ENCODE measurements around the gene IL34.

The IL34 gene

DNA sequence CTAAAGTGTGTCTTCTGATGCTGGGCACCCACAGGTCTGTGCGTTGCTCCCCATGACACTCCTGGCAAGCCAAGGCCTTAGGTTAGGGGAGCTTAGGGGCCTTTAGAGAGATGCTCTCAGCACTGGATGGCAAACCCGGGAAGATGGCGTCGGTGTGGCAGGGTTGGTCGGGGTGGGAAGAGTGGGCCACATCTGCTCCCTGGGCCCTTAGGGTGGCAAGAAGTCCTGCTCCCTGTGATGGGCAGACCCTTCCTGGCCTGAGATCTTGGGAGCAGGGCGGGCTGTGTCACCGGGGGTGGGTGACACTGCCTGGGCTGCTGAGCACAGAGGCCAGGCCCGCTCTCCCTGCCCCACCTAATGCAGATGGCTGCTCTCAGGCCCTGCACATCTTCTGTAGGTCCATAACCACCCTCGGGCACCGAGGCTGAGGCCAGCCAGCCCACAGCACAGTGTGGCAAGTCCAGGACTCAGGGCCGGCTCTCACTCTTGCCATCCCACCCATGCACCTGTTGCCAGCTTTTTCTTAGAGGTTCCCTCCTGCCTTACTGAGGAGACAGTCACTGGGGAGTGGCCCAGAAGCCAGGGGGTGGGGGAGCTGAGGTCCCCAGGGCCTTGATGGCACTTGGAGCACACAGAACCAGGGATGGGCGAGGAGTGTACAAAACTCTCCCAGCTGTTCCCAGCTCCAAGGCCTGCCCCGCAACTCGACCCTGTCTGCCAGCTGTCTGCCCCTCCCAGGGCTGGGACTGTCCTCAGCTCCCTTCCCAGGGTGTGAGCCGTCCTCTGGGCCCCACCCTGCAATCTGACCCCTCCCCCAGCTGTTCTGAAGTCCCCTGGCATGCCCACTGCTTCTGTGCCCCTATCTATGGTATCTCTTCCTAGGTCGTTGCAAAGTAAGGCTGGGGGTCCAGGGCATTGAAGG lies 43.9 kb downstream of the IL34 start:
- no peak for DNase-seq

DNA sequence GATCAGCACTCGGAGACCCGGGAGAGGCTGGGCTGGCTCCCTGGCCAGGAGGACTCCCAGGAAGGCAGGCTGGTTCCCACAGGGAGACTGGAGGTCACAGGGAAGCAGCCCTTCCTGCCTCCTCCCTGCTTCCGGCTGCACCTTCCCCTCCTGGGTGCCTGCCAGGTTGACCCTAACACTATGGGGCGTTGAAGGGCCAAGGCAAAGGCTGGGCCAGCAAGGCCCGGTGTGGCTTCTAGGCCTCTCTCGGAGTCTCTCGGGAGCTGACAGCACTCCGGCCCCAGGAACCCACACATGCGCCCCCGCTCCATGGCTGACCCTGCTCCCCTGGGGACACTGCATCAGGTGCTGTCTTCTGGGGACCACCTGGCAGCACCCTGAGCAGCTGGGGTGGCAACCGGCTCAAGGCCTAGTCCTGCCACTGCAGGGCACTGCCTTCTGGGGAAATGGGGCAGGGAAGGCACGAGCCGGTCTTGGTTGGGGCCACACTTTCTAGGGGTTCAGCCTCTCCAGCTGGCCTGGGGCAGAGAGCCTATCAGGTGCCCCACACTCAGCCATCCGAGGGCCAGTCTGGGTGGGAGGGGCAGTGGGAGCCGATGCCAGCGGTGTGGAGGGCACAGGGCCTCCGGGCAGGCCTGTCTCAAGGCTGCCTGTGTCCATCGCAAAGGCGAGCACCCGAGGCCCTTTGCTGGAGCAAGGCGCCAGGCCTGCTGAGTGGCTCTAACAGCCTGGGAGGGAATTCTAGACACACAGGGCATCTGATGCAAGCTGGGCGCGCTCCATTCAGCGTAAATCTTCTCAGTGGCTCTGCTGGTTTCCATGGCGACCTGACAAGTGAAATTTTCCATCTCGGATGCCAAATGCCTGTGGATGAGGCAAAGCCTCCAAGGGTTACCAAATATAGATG lies 45.1 kb downstream of the IL34 start:
- DNase-seq = peak; percentile 87

DNA sequence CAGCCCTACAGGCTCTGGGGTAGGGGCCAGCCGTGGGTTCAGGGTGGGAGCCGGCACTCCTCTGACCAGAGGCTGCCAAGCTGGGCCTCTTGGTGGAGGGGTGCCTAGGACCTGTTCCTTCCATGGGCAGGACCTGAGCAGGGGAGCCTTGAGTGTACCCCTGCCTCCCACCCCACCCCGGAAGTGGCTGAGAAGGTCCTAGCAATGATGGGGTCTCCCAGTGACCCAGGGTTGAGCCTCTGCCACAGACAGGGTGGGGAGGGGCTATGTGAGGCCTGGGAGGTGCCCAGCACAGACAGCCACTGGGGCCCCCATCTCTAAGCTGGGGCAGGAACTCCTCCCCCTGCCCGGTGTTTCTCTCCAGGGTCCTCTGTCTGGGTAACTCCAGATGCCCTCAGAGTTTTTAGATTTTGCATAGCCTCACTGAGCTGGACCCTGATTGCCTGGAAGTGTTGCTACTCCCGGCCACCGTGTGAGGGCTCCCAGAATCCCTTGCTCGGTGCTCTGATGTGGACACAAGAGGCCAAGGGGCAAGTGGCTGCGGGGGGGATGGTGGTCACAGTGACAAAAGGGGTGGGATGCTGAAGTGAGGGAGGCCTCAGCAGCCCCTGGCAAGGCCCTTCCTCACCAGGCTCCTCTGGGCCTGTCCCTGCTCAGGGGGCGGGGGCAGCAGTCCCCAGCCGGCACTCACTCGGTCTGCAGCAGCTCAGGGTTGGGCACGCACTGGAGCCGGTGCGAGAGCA lies 45.9 kb downstream of the IL34 start:
- no peak for DNase-seq

DNA sequence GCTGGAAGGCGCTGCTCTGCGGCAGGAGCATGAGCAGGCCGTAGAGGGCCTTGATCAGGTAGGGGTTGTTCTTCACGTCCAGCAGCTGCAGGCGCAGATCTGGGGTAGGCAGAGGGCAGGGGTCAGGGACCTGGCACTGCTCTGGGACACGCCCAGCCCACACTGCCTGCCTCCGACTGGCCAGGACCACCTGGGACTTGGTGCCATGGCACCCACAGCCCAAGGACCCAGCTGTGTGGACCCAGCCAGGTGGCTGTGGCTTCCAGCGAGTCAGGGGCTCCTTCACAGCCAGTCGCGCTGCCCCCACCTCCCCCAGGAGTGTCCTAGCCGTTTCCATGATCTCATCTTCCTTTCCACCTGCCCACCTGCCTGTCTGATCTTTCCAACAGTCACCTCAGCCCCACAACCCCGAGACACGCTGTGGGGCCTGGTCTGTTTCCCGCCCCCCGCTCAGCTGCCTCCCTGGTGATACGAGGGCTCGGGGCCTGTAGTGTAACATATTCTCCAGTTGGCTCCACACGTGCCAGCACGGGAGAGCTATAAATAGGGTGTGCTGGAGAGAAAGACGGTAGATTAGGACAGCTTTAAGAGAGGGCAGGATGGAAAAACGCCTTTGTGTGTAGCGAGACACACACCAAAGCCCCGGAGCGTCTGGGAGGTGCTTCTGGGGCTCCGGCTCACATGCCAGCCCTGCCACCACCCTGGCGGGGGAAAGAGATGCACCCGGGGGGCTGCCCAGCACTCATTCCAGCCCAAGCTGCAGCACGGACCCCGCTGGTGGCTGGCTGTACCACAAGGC lies 46.7 kb downstream of the IL34 start:
- DNase-seq = no peak

DNA sequence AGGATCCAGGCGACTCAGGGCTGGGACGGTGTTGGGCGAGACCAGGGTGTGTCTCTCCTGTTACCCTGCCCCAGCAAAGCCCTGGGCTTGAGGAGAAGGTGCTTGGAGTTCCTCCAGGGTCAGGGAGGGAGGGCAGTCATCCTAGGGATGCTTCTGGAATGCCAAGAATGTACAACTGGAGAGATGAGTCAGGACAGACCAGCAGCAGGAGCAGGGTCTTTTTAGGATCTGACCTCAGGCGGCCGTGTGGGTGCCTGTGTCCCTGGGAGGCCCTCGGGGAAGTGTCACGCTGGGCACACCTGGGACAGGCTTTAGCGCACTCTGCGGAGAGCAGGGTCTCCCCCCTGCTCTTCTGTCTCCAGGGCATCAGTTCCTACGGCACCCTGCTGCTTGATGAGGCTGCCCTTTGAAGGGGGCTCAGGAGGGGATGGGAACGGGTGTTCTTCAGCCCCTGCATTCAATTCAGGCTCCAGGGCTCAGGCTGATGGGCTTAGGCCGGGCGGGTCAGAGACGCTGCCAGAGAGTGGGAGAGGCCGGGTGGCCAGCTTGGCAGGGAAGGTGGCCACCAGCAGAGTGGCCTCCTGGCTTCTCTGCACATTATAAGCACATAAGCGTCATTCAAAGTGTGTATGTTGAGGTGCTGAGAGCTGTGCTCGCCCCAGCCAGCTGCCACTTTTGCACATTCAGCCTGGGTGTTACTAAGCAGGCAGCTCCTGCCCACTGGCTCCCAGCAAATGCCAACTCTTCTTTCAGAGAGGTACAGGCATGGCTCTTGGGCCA lies 47.9 kb downstream of the IL34 start:
- peak; percentile 92 for DNase-seq

DNA sequence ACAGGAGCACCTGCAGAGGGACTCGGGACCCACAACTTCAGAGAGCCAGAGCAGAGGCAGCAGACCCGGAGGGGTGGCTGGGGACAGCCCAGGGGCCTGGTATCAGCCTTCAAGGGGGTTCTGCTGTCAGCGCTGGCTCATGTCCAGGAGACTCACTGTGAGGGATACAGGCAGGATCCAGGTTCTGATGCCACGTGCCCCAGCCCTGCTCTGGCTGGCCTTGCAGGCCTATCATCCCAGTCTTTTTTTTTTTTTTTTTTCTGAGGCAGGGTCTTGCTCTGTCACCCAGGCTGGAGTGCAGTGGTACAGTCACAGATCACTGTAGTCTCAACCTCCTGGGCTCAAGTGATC lies 48.5 kb downstream of the IL34 start:
- DNase-seq = no peak

DNA sequence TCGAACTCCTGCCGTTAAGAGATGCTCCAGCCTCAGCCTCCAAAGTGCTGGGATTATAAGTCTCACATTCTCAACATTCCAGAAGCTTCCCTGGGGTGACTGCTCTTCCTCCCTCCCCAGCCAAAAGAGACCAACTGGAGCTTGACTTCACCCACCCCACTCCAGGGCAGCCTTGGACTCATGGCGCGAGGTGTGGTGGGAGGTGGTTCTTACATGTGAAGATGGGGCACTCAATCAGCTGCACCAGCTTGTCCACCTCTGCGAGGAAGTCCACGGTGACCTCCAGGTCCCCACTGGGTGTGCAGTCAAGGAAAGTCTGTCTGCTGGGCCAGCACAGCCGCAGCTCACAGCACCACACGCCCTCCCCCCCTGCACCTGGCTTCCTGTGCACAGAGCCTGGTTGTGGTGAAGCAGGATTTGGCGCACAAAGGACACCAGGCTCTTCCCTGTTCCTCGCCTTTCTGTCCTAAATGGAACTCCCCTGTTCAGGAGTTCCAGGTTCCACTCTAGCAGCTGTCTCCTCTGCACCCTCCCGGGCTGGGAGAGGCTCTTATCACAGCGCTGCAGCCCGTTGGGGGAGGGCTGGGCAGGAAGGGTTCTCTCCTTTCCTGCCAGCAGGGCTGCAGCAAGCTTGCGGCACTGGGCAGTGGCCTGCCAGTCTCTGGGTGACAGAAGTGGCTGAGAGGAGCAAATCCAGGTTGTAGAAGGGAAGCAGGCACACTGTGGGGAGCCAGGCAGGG lies 49.1 kb downstream of the IL34 start:
- DNase-seq = peak; percentile 73

DNA sequence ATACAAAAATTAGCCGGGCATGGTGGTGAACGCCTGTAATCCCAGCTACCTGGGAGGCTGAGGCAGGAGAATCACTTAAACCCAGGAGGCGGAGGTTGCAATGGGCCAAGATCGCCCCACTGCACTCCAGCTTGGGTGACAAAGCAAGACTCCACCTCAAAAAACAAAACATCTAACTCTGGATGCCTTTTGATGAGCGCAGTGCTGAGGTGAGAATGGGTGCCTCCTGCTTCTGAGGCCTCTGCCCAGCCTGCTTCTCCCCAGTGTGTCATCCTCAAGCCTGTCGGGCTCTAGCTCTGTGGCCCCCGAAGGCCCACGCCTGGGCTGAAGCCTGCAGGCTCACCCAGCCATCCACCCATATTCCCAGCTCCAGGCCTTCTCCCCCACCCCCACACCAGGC lies 50.0 kb downstream of the IL34 start:
- no peak for DNase-seq

DNA sequence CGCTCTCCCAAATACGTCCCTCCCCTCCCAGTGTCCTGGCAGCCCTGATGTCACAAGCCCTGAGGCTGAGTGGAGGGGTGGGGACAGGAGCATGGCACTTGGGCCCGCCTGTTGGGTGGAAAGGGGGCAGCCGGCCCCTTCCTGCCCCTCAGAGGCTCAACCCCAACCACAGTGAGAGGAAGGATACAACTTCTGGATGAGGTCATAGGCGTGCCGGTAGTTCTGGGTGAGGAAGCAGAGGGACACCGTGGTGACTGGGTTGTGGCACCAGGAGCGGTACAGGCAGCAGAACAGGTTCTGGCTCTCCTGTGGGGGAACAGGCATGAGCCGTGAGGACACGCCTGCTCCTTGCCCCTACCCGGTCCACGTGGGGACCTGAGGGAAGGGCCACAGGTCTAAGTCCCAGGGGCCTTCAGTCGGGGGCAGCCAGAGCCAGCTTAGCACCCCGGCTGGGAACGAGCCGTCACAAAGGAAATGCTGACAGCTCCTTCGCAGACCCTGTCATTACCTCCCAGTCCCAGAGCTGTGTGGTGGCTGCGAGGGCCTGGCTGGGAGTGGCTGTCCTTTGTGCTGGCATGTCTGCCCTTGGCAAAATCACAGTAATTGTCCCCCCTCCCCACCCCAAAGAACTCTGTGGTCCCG lies 50.7 kb downstream of the IL34 start:
- DNase-seq = no peak

DNA sequence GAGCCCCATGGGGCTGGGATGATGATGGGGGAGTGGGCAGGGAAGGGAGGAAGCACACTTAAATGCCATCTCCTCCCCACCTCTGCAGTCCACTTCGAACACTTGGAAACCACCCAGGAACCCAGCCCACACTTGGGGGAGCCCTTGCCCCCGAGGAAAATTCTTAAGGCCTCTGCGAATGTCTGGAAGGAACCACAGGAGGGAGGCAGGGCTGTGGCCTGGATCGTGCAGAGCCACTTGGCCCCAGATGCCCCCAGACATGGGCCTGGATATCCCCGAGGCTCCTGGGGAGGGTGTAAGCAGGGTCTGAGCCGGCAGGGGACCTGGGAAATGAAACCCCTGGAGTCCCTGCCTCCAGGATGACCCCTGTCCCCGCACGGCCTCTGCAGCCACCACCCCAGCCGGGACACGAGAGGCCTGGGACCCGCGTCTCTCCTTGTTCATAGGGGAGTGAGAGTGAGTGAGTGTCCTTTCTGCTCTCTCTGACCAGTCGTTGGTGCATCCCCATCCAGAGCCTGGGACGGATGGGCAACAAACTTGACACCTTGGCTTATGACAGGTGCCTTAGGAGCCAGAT lies 51.3 kb downstream of the IL34 start:
- DNase-seq = peak; percentile 57

DNA sequence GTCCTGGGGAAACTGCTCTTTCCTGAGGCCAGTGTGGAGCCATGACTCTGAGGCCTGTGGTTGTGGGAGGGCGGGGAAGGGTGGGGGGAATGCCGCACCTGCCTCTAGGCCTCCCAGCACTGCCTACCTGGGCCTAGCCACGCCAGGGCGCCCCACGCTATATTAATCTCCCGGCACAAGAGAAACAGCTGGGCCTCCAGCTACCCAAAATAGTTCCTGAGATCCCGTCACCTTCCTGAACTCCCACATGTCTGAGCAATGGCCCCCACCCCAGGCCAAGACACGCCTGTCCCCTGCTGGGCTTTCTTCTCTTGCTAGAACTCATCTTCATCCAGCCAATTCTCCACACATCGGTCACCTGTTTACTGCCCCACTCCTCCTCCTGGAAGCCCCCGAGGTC lies 52.5 kb downstream of the IL34 start:
- DNase-seq = no peak

DNA sequence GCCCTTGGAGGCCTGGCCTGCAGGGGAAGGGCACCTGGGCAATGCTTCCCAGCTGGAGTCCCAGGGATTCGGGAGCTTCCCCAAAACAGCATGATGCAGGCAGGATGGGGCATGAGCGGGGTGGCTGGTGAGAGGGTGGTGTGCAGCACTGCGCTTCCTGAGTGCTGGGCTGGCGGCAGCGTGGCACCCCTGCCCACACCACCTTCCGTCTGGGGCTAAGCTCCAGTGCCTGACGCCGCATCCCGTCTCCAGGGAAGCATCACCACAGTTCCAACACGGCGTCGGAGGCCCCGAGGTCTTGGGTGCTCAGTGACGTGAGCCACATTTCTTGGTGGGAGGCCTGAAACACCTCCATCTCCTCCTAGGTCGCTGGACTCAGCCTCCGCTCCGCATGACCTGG lies 53.3 kb downstream of the IL34 start:
- no peak for DNase-seq

DNA sequence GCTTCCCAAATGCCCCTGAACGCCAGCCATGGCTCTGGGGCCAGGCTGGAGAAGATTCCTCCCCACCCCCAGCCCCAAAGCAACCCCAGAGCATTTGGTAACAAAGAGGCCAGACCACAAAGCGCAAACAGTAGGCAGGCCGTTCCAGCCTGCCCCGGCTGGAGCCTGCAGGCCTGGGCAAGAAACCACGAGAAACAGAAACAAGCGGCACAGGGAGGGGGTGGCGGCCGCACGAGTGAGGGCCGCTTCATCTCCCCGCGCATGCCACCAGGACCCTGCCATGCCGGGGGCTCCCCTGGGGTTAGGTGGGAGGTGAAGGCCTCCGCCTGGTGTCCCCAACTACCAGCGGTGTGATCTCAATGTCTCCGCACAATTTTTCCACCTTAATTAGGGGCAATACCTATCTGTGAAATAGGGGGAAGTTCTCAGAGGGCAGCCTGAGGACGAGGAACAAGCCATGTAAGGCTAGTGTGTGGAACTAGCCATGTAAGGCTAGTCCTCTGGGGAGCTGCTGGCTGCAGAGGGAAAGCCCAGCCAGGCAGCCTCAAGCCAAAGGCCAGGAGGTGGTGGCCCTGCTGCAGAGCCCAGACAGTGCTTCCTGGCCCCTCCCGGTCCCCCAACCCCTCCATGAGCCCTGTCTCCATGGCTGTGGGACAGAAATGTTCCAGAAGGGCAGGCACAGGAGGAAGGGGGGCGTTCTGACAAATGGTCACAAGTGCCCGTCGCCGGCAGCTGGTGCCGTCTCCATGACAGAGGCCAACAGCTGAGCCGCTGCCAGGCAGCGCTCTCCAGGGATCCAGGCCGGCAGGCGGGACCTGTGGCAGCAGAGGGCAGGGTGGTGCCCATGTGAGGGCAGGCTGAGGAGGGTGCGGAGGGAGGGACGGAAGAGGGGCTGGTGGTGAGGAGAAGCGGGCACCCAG lies 54.0 kb downstream of the IL34 start:
- DNase-seq = no peak

DNA sequence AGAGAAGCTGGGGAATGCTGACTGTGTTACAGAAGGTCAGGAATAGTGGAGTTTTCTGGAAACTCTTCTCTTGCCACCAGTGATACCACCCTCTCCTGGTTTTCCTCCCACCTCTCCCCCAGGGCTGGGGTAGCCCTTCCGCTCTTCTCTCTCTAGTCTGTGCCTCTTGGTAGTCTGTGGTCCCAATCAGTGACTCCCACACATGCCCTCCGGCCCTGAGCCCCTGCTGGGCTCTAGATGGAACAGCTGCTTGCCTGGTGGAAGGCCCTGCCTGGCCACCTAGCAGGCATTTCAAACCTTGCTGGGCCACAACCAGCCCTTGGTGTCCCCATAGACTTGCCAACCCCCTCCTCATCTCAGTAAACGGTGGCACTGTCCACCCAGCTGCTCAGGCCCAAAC lies 54.7 kb downstream of the IL34 start:
- no peak for DNase-seq

DNA sequence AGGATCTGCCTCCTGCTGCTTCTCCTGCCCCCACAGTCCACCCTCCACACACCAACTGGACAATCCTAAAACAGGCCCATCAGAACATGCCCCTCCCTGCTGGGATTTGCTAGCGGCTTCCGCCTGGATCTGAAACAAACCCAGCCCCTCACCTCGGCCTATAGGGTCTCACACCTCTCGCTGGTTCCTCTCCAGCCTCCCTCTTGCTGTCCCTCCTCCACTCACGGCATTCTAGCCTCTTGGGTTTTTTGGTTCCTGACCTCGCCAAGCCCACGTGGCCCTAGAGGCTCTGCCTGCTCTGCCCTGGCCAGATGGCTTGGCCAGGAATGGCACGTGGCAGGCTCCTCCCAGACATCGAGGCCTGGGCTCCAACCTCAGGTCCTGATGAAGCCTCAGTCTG lies 55.2 kb downstream of the IL34 start:
- DNase-seq = no peak

DNA sequence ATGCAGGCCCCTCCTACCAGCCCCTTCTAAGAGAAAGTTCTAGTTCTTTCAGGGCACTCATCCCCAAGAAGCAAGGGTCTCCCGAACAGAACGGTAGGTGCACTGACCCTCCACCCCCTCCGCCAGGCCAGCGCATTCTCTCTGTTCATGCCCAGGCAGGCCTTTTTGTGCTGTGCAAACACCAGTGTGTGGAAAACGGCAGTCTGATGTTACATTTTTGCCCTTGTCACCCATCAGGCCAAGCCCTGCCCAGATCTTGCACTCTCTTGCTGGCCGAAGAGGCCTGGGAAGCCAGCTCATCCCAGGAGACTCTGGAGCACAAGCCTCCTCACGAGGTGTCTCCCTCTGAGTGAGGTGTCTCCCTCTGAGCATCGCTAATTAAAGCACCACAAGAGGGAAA lies 55.6 kb downstream of the IL34 start:
- DNase-seq = no peak

DNA sequence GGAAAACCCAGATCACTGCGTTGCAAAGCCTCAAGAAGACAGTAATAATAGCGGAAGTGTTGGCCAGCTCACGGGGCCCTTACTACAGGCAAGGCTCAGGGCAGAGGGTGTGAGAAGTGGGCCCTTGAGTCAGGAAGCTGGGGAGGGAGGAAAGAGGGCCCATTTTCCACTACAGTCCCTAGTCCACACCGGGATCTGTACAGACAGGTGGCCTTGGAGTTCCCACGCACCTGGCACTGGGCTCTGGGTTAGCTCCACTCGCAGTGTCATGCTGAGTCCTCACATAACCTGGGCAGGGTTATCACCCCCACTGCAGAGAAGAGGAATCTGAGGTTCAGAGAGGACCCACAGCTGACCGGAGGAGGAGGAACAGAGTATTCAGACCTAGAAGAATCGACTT lies 56.3 kb downstream of the IL34 start:
- DNase-seq = no peak

DNA sequence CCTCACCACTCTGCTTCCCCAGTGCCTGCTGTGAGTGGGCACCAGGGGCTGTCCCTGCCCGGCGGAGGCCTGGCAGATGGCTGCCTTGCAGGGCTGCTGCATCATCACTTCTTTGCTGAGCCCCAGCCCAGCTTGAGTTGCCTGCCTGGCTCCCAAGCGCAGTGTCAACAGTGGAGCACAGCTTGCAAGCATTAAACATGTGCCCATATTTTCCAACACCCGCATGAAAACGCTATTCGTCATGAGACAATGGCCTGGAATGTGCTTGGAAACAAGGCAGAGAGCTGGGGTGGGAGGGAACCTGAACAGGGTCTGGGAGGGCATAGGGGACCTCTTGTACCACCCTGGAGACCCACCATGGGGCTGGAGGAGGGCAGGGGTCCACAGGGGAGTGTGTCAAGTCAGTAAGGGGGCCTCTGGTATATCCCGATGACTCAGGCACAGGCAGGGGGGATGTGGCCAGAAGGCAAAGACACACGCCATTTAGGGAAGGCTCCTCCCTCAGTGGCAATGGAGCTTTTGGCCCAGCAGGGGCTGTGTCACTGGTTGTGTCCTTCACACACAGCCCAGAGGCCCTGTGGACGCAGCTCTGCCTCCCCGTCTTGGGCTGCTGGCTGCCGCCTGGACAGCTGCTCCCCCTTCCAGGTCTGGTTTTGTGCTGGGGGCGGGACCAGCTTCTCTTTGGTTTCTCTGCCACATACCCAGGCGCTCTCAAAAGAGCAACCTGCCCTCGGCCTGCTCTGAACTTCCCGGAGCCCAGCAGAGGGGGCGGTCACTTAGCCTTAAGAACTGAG lies 56.9 kb downstream of the IL34 start:
- no peak for DNase-seq

All from NCI-H226 (cell line).